ENCODE data around the gene DOCK9.

- TF ChIP-seq SPI1 (IDR thresholded peaks at IDR 0.05; ENCODE audit: low read depth, low read length) = no peak
- no peak for TF ChIP-seq POLR2A (IDR thresholded peaks at IDR 0.05; ENCODE audit: low read depth, low read length)
Observed at GRCh38 chr13:99003186-99003585, 25.3 kb upstream of the DOCK9 start.
